Fibroblast of skin of left biceps (primary cell): ENCODE data around the gene RSPO4.

Experiments used
- DNase-seq, 2 experiments: peaks; one replicate each; pipeline ENCODE4 v3.0.0-alpha.2; 2013; ENCODE audit warnings: low read depth in 2 of 2

Gene RSPO4

GRCh38 chr20:910132-910869, 91.8 kb downstream of the RSPO4 start:
- no peak for DNase-seq

- DNase-seq: no peak
Measured at GRCh38 chr20:909641-910040, 92.5 kb downstream of the RSPO4 start.
